Measurements from ENCODE around the gene DCLK2.

DNA sequence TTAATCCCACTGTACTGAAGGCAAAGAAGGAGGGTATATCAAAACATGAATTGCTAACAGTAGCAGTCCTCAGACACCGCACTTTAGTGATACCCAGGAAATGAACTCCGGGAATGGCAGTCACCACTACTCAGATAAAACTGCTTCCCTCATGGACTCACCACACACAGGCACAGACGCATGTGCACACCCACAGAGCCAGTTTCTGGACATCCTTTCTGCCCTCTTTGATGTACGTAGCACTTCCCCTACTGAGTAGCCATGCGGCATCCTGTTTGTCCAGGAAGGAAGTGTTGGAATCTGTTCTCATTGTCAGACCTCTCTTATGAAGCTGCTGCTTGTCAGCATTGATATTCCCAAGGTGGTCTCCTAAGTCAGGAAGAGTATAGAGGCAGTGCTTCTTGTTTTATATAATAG, 95.7 kb downstream of the DCLK2 start:
- TF ChIP-seq ZBTB20 (tag by site-specific recombination; IDR thresholded peaks at IDR 0.05) (no peak), ZNF777 (tag by site-specific recombination; IDR thresholded peaks at IDR 0.05; ENCODE audit: borderline replicate concordance) (no peak), ZNF174 (tag by site-specific recombination; IDR thresholded peaks at IDR 0.05) (no peak), ZBTB8A (tag by site-specific recombination; IDR thresholded peaks at IDR 0.05) (no peak), ZNF510 (tag by site-specific recombination; IDR thresholded peaks at IDR 0.05; ENCODE audit: insufficient replicate concordance) (no peak), BCL6B (tag by site-specific recombination; IDR thresholded peaks at IDR 0.05) (no peak)
- TF ChIP-seq, protein P1, sequence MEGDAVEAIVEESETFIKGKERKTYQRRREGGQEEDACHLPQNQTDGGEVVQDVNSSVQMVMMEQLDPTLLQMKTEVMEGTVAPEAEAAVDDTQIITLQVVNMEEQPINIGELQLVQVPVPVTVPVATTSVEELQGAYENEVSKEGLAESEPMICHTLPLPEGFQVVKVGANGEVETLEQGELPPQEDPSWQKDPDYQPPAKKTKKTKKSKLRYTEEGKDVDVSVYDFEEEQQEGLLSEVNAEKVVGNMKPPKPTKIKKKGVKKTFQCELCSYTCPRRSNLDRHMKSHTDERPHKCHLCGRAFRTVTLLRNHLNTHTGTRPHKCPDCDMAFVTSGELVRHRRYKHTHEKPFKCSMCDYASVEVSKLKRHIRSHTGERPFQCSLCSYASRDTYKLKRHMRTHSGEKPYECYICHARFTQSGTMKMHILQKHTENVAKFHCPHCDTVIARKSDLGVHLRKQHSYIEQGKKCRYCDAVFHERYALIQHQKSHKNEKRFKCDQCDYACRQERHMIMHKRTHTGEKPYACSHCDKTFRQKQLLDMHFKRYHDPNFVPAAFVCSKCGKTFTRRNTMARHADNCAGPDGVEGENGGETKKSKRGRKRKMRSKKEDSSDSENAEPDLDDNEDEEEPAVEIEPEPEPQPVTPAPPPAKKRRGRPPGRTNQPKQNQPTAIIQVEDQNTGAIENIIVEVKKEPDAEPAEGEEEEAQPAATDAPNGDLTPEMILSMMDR (tag by site-specific recombination; IDR thresholded peaks at IDR 0.05) = no peak
